ENCODE data around the gene GRAMD2B. TPM values are rescaled to one million over a fixed set of nuclear protein-coding genes. Genes with fewer than 3 reads are reported as not detected.
"Not testable (repeated sequence)": the region's sequence is repeated elsewhere in the genome, so short reads cannot be mapped to it uniquely, and the experiment has no call there.

GRAMD2B gene
- total and polyA plus RNA-seq, 2 experiments from 2014 or later = 90.4 to 128 TPM

DNA sequence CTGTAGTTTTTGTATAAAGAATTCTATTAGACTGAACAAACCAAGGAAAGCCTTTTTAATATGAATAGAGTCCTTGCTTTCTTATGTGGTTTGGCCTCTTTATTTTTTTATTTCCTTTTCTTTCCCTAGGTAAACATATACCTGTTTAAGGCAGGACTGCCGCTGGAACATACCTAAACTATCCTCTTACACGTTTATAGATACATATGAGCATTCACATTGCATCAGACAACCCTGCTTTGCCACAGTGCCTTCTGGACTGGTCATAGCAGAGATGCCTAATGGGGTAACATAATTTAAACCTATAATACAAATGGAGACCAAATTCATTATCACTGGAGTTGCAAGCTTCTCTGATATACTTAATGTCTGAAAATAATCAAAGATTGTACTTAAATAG is 12.5 kb downstream of the GRAMD2B start:
- Histone ChIP-seq H4K20me1 (ENCODE audit: insufficient read depth) (no peaks in the 10 kb centered on the region), H3K9ac (no peak overlapping the region), H3K4me1 (ENCODE audit: insufficient read depth) (peaks cover 66% of the 10 kb centered on the region), H3K4me3 (no peak overlapping the region), H3K36me3 (ENCODE audit: low read depth) (peaks cover 74% of the 10 kb centered on the region), H3K79me2 (ENCODE audit: insufficient read depth) (peaks cover 92% of the 10 kb centered on the region), H3K9me2 (ENCODE audit: insufficient read depth) (no peaks in the 10 kb centered on the region), H3F3A (ENCODE audit: insufficient read depth) (peaks cover 84% of the 10 kb centered on the region), H3K9me3 (ENCODE audit: low read depth) (no peaks in the 10 kb centered on the region), H2AFZ (no peak overlapping the region), H3K27me3 (replicated peaks; ENCODE audit: insufficient read depth) (no peaks in the 10 kb centered on the region), H3K27ac (no peak overlapping the region), H3K4me2 (ENCODE audit: unreplicated experiment) (no peak overlapping the region)
- no peak for DNase-seq
- in situ Hi-C loops (cut with MboI) = no loop called here
- TF ChIP-seq EZH2phosphoT487 (IDR thresholded peaks at IDR 0.05; ENCODE audit: insufficient read depth, low read depth) (no peak), EZH2 (IDR thresholded peaks at IDR 0.05; ENCODE audit: insufficient read depth, poor library complexity, severe bottlenecking) (no peak)
- WGBS, 2 experiments (ENCODE audit: low coverage in 1 of 2, low lambda C conversion rate in 2 of 2, missing lambda C conversion rate in 2 of 2) = 85 to 95% methylated on average over 2 of the region's 2 CpGs

DNA sequence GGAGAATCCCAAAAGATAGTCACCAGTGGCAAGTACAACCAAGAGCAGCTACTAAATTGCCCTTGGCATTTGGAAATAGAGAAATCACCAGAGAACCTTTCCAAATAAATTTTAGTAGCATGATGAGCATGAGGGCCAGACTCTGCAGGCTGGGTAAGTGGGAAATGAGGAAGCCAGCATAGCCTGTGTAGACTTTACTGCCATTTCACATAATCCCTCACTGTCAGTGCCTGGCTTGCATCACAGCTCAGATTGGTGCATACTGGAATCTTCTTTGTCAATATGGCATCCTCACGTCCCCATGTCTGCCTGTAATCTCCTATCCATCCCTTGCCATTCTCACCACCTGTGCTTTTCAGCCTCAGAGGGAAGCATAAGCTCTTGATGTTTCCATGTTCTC is 14.5 kb downstream of the GRAMD2B start:
- H3K4me3 ChIP-seq = no peak overlapping the region
- H2AFZ ChIP-seq = no peak overlapping the region
- TF ChIP-seq EZH2 (IDR thresholded peaks at IDR 0.05; ENCODE audit: insufficient read depth, poor library complexity, severe bottlenecking) = no peak
- no peak for TF ChIP-seq EZH2phosphoT487 (IDR thresholded peaks at IDR 0.05; ENCODE audit: insufficient read depth, low read depth)
- no peaks in the 10 kb centered on the region for H3K27me3 ChIP-seq (replicated peaks; ENCODE audit: insufficient read depth)
- WGBS, 2 experiments (ENCODE audit: low coverage in 1 of 2, low lambda C conversion rate in 2 of 2, missing lambda C conversion rate in 2 of 2) = 92 to 100% methylated on average over 1 of the region's 1 CpG
- DNase-seq = no peak
- H3K4me1 ChIP-seq (ENCODE audit: insufficient read depth) = peaks cover 57% of the 10 kb centered on the region
- H3K9ac ChIP-seq = no peak overlapping the region
- no peak overlapping the region for H3K4me2 ChIP-seq (ENCODE audit: unreplicated experiment)
- H3K9me3 ChIP-seq (ENCODE audit: low read depth) = no peaks in the 10 kb centered on the region
- no peaks in the 10 kb centered on the region for H3K9me2 ChIP-seq (ENCODE audit: insufficient read depth)
- H3K79me2 ChIP-seq (ENCODE audit: insufficient read depth) = peaks cover 92% of the 10 kb centered on the region
- peaks cover 62% of the 10 kb centered on the region for H3K36me3 ChIP-seq (ENCODE audit: low read depth)
- 0 out of 2 replicates have a peak overlapping the region, but pooled peaks have one; percentile 11 for H3K27ac ChIP-seq
- in situ Hi-C loops (cut with MboI) = no loop called here
- no peaks in the 10 kb centered on the region for H4K20me1 ChIP-seq (ENCODE audit: insufficient read depth)
- peaks cover 75% of the 10 kb centered on the region for H3F3A ChIP-seq (ENCODE audit: insufficient read depth)

DNA sequence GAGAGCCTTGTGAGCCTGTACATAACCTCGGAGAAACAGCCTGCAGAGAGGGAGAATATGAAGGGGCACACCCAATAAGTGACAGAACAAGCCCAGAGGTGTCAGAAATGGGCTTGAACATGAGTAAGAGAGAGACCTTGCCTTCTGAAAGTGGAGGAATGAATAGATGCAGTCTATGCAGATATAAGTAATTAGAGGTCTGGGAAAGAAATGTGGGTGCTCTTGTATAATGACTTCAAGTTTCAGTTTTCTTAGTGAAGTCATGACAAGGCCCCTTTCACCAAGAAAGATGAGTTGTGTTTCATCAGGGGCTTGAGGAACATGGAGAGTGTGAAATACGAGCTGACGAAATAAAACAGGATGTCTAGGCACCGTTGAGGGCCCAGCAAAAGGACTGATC is 15.1 kb downstream of the GRAMD2B start:
- Histone ChIP-seq H4K20me1 (ENCODE audit: insufficient read depth) (no peaks in the 10 kb centered on the region), H3K4me2 (ENCODE audit: unreplicated experiment) (no peak overlapping the region), H3K9me3 (ENCODE audit: low read depth) (no peaks in the 10 kb centered on the region), H3K27me3 (replicated peaks; ENCODE audit: insufficient read depth) (no peaks in the 10 kb centered on the region), H3K36me3 (ENCODE audit: low read depth) (peaks cover 57% of the 10 kb centered on the region), H3K79me2 (ENCODE audit: insufficient read depth) (peaks cover 92% of the 10 kb centered on the region), H3K27ac (peak overlapping the region; percentile 11; the same call in 1 of the 2 replicates), H3F3A (ENCODE audit: insufficient read depth) (peaks cover 75% of the 10 kb centered on the region), H3K9ac (no peak overlapping the region), H3K4me1 (ENCODE audit: insufficient read depth) (peaks cover 55% of the 10 kb centered on the region), H3K4me3 (no peak overlapping the region), H3K9me2 (ENCODE audit: insufficient read depth) (no peaks in the 10 kb centered on the region), H2AFZ (no peak overlapping the region)
- no peak for DNase-seq
- in situ Hi-C loops (cut with MboI) = no loop called here
- TF ChIP-seq EZH2 (IDR thresholded peaks at IDR 0.05; ENCODE audit: insufficient read depth, poor library complexity, severe bottlenecking) (no peak), EZH2phosphoT487 (IDR thresholded peaks at IDR 0.05; ENCODE audit: insufficient read depth, low read depth) (no peak)
- 86 to 91% methylated on average over 4 of the region's 4 CpGs for WGBS, 2 experiments (ENCODE audit: low coverage in 1 of 2, low lambda C conversion rate in 2 of 2, missing lambda C conversion rate in 2 of 2)

GRCh38 chr5:126438868-126439267 is 15.7 kb downstream of the GRAMD2B start:
- peaks cover 97% of the 10 kb centered on the region for H3K79me2 ChIP-seq (ENCODE audit: insufficient read depth)
- 45 to 47% methylated on average over 3 of the region's 3 CpGs for WGBS, 2 experiments (ENCODE audit: low coverage in 1 of 2, low lambda C conversion rate in 2 of 2, missing lambda C conversion rate in 2 of 2)

GRCh38 chr5:126439724-126440123 is 16.5 kb downstream of the GRAMD2B start:
- H3K27me3 ChIP-seq (replicated peaks; ENCODE audit: insufficient read depth); H3K9me3 ChIP-seq (ENCODE audit: low read depth); H3K27ac ChIP-seq; H3K4me3 ChIP-seq; in situ Hi-C loops (cut with MboI); H4K20me1 ChIP-seq (ENCODE audit: insufficient read depth); H3K9me2 ChIP-seq (ENCODE audit: insufficient read depth); DNase-seq; H2AFZ ChIP-seq; H3K9ac ChIP-seq; H3K4me2 ChIP-seq (ENCODE audit: unreplicated experiment): not testable (repeated sequence)
- Histone ChIP-seq H3K36me3 (ENCODE audit: low read depth) (peaks cover 55% of the 10 kb centered on the region), H3K4me1 (ENCODE audit: insufficient read depth) (peaks cover 50% of the 10 kb centered on the region), H3K79me2 (ENCODE audit: insufficient read depth) (peaks cover 100% of the 10 kb centered on the region), H3F3A (ENCODE audit: insufficient read depth) (peaks cover 80% of the 10 kb centered on the region)
- 96% methylated on average over 6 of the region's 6 CpGs for WGBS, 2 experiments (ENCODE audit: low coverage in 1 of 2, low lambda C conversion rate in 2 of 2, missing lambda C conversion rate in 2 of 2)

More at GRCh38 chr5:126438868-126439267, 15.7 kb downstream of the GRAMD2B start:
- Histone ChIP-seq H3K4me1 (ENCODE audit: insufficient read depth) (peaks cover 55% of the 10 kb centered on the region), H3K27ac (peak overlapping the region; percentile 11), H3K9me2 (ENCODE audit: insufficient read depth) (no peaks in the 10 kb centered on the region), H3K9me3 (ENCODE audit: low read depth) (no peaks in the 10 kb centered on the region), H4K20me1 (ENCODE audit: insufficient read depth) (no peaks in the 10 kb centered on the region), H2AFZ (no peak overlapping the region), H3K4me2 (ENCODE audit: unreplicated experiment) (no peak overlapping the region), H3K9ac (no peak overlapping the region), H3F3A (ENCODE audit: insufficient read depth) (peaks cover 75% of the 10 kb centered on the region), H3K27me3 (replicated peaks; ENCODE audit: insufficient read depth) (no peaks in the 10 kb centered on the region), H3K4me3 (no peak overlapping the region), H3K36me3 (ENCODE audit: low read depth) (peaks cover 57% of the 10 kb centered on the region)
- DNase-seq = no peak
- in situ Hi-C loops (cut with MboI) = no loop called here
- TF ChIP-seq EZH2 (IDR thresholded peaks at IDR 0.05; ENCODE audit: insufficient read depth, poor library complexity, severe bottlenecking) = no peak
- no peak for TF ChIP-seq EZH2phosphoT487 (IDR thresholded peaks at IDR 0.05; ENCODE audit: insufficient read depth, low read depth)

Data from GM23248 (cell line).